Right kidney (tissue), 9 donors: ENCODE results near the gene MOB3A.
"Not testable (repeated sequence)": the region's sequence is repeated elsewhere in the genome, so short reads cannot be mapped to it uniquely, and the experiment has no call there.

ENCODE experiments used
- DNase-seq: peaks from one replicate; pipeline ENCODE4 v3.0.0-alpha.2; 2016
- long read RNA-seq, 8 donors: transcript quantifications; one replicate each; lab custom pipeline, GENCODE V29; 2026

The MOB3A gene
- long read RNA-seq, donor 1, transcript MOB3A-201 (5 exons, 3,391 nt), result major isoform, 8 of 8 reads
- long read RNA-seq, donor 1, partial matches to known transcripts, result 0 of 8 reads
- long read RNA-seq, donor 1, other reads (novel, unspliced or antisense), result 0 of 8 reads
- long read RNA-seq, donor 2, partial matches to known transcripts, result 0 of 4 reads
- long read RNA-seq, donor 2, other reads (novel, unspliced or antisense), result 0 of 4 reads
- long read RNA-seq, donor 3, transcript MOB3A-201 (5 exons, 3,391 nt), result major isoform, 7 of 7 reads
- long read RNA-seq, donor 3, partial matches to known transcripts, result 0 of 7 reads
- long read RNA-seq, donor 3, other reads (novel, unspliced or antisense), result 0 of 7 reads
- long read RNA-seq, donor 4, partial matches to known transcripts, result 0 of 6 reads
- long read RNA-seq, donor 4, other reads (novel, unspliced or antisense), result 0 of 6 reads
- long read RNA-seq, donor 5, transcript MOB3A-201 (5 exons, 3,391 nt), result major isoform, 6 of 6 reads
- long read RNA-seq, donor 5, partial matches to known transcripts, result 0 of 6 reads
- long read RNA-seq, donor 5, other reads (novel, unspliced or antisense), result 0 of 6 reads
- long read RNA-seq, donor 6, transcript MOB3A-201 (5 exons, 3,391 nt), result major isoform, 6 of 8 reads
- long read RNA-seq, donor 6, partial matches to known transcripts, result 0 of 8 reads
- long read RNA-seq, donor 6, other reads (novel, unspliced or antisense), result 0 of 8 reads
- long read RNA-seq, donor 7, result 0 reads
- long read RNA-seq, donor 8, transcript MOB3A-201 (5 exons, 3,391 nt), result major isoform, 6 of 7 reads
- long read RNA-seq, donor 8, partial matches to known transcripts, result 0 of 7 reads
- long read RNA-seq, donor 8, other reads (novel, unspliced or antisense), result 0 of 7 reads

DNA sequence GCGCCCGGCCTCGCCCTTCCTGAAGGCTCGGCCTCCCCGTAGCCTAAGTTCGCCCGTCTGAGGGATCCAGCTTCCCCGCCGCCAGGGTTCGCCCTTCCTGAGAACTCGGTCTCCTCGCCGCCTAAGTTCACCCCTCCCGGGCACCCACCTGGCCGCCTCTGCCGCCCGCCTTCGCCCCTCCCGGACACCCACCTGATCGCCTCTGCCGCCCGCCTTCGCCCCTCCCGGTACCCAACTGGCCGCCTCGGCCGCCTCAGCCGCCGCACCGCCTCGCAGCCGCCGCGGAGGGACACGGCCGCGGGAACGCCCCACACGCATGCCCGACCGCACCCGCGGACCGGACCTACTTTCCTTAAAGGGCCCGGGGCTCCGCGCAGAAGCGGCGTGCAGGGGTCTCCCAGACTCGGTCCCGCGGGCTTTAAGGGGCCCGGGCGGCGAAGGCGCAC, at the start of gene MOB3A:
TSS of gene MOB3A (minus strand) at position 293 of the 446 bp plus-strand sequence. CDS start 17,766 bp downstream, outside the sequence.
- DNase-seq, result no peak

DNA sequence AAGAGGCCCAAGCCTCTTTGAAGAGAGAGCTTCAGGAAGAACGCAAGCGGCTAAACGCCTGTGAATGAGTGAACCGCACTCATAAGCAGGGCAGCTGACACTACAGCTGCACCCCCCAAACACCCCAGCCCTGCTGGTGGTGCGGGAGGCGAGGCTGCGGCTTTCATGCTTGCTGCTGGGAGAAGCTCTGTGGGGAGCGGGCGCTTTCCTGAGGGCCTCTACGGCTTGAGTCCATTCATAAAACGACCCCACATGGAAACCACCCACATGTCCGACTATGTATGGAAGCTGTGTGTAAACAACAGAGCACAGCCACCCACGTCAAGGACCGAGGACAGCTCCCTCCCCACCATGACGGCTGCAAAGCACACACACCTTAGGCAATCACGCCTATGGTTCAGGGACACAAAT, 49.7 kb upstream of the MOB3A start:
- no peak for DNase-seq

DNA sequence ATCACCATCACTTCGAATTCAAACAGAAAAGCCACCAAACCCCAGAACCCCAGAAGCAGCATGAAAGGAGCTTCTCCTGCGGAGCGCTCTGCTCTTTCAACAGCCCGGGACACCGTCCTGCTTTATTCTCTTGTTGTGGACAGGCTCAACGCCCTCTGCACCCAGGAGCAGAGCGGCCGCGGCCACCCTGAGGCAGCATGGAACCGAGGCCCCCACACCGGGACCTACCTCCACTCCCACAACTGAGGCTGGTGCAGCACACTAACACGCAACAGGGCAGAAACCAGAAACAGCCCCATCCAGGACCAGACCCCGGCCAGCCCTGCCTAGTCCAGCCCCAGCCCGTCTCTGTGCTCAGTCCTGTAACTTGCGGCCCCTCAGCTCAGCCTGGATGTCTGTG, 48.1 kb upstream of the MOB3A start:
- no peak for DNase-seq

DNA sequence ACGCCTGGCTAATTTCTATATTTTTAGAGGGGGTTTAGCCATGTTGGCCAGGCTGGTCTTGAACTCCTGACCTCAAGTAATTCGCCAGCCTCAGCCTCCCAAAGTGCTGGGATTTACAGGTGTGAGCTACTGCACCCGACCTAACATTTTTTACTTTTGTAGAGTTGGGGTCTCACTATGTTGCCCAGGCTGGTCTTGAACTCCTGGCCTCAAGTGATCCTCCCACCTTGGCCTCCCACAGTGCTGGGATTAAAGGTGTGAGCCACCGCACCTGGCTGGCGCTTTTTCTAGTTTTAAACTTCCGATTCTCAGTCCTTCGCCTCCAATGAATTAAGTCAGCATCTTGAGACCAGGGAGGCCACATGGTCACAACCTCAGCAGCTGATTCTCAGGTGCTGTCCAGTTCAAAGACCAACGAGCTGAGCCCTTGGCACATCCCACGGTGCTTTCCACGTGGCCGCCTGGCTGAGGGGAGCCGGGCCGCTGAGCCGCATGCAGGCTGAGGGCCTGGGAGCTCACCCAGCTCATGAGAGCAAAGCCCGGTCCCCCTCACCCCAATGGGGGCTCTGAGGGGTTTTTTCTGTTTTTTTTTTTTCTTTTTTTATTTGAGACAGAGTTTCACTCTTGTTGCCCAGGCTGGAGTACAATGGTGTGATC, 46.2 kb upstream of the MOB3A start:
- DNase-seq, result no peak

DNA sequence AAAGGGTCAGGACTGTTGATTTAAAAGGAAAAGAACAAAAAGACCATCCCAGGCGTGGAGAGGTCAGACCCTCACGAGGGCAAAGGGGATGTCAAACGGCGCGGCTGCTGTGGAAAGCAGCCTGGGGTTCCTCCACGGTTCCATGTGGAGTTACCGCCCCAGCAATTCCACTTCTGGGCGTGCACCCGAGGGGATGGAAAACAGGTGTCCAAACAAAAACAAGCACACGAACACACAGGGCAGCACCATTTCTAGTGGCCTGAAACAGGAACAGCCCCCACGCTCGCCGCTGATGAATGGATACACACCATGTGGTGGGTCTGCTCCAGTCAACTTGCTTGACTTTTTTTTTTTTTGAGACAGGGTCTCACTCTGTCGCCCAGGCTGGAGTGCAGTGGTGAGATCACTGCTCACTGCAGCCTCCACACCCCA, 44.0 kb upstream of the MOB3A start:
- DNase-seq, result peak; percentile 47

DNA sequence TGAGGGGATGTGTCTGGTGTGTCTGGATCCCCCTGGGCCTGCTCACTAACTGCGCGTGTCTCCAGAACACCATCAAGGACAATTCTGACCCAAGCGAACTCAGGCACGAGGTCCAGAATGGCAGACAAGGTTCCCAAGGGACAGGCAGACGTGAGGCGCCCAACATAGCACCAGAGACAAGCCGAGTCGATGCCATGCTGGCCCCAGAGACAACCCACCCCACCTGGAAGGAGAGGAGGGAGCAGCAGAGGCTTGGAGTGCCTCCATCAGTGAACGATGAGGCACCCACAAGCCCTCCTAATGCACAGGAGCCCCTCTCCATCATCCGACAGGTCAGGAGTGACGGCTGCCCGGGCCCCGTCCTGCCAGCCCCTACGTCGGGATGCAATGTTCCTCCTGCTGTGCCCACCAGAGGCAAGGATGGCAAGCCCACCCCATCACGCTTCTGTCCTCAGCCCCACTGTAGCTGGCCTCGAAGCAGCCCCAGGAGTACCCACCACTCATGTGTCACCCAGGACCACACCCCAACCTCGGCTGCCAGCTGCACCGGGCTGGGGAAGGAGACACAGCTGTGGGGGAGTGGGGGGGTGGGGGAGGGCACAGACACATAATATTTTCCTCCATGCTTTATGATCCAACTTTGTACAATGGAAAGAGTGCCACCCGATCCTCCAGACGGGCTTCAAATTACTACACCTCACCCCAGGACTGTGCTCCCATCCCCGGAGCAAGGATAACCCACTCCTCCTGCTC, 43.4 kb upstream of the MOB3A start:
- DNase-seq, result no peak

DNA sequence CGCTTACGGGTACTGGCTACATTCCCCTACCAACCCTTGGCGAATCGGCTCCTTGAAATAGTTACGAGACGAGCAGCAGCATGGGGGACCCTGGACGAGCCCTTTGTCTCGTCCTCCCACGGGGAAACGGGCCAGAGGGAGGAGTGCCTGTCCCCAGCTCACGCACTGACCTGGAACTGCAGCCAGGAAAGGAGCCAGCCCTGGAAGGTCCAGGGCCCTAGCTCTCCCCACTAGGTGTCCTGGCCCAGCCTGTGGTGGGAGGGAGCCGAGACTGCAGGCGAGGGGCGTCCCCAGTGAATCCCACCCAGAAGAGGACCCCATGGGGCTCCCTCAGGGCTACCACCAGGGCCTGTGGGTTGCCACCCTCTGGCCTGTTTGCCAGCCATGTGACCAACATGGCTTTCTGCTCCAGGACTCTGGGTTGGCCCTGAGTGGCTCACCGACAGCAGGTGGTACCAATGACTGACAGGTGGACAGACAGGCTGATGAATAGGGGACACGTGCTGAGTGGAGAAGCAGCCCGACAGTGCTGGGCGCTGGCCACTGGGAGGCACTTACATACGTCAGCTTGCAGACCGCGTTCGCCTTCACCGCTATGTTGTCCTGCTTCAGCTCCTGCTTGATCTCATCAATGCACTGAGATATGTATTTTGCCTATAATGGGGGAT, 42.1 kb upstream of the MOB3A start:
- no peak for DNase-seq

DNA sequence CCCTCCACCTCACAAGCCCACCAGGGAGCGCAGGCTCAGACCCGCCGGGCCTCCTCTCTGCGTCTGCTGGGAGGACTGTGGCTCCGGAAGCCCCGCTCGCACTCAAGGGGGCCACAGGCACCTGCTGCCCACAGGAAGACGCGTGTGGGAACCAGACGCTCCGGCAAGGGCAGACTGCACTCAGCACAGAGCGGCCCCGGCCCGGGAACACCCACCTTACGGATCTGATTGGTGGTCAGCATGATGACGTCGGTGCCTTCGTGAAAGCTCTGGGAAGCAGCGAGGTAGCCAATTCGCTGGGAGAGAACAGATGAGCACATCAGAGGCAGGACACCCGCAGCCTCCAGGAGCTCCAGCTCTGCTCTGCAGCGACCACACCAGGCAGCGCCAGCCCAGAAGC, 40.7 kb upstream of the MOB3A start:
- DNase-seq, result no peak

DNA sequence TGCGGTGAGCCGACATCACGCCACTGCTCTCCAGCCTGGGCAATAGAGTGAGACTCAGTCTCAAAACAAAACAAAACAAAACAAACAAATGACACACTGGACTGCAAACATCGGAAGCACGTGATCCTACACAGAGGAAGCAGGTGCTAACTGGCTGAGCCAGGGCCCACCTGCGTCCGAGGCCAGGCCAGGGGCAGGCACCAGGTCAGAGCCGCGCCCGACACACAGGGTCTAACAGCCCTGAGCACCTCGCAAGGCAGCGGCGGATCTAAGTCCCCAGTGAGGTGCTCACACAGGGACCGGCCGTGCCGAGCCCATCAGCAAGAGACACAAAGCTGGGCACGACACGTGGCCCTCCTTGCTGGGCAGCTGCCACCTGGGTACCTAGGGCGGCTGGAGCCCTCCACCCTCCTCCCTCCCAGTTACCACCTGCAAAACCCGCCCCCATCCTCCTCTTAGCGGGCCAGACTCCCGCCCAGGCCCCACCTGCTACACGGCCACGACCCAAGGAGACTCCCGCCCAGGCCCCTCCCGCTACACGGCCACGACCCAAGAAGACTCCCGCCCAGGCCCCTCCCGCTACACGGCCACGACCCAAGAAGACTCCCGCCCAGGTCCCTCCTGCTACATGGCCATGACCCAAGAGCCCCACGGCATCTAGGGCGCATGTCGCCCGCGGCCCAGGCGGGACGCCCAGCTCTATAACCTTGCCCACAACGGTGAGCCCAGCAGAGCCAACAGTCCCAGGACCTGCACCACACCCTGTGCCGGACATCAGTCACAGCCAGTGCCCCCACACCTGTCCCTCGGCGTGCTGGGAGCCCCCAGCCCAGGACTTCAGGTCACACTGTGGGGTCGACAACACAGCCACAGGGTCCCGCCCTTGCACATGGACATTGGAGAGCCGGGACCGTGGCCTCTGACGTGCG, 39.6 kb upstream of the MOB3A start:
- no peak for DNase-seq

DNA sequence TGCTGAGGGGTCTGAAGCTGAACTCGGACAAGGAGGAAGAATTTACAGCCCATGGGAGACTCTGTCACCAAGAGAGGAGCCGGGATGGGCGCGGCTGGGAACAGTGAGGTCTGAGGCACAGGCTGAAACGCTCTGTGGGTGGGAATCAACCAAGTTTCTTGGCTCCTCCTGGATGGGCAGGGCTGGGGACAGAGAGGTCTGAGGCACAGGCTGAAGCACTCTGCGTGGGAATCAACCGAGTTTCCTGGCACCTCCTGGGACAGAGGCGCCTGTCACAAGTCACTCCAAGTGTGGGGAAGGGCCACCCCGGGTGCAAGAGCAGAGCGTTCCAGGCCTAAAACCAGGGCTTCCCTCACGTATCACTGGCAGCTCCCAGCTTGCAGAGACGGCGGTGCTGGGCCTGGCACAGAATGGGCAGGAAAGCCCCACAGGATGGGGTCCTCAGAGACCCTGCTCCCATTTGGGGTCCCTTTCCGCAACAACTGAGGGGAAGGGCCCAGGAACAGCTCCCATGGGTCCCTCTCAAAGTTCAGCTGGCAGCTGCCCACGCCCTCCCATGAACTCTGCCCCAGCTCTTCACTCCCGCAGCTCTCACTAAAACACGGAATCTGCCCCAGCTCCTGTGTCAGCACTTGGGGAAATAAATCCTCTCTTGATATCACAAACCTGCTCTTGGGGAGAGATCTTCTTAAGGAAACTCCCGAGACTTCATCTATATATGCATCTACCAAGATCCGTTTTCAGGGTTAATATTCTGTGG, 36.8 kb upstream of the MOB3A start:
- no peak for DNase-seq

DNA sequence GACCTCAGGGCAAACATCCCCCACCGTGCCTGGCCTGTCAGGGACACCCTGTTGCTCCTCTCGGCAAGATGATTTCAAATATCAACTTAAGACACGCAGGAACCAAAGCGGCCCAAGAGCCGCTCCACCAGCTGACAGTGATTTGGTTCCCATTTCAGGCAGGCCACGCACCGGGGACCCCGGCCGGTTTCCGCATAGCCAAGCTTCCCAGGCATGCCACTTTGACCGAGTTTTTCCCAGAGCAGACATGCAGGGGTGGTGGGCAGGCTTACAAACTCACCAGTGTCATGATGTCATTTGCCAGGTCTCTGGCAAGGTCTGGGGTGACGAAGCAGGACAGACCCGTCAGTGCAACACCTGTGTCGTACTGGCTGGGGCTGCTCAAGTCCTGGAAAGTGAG, 36.1 kb upstream of the MOB3A start:
- no peak for DNase-seq

DNA sequence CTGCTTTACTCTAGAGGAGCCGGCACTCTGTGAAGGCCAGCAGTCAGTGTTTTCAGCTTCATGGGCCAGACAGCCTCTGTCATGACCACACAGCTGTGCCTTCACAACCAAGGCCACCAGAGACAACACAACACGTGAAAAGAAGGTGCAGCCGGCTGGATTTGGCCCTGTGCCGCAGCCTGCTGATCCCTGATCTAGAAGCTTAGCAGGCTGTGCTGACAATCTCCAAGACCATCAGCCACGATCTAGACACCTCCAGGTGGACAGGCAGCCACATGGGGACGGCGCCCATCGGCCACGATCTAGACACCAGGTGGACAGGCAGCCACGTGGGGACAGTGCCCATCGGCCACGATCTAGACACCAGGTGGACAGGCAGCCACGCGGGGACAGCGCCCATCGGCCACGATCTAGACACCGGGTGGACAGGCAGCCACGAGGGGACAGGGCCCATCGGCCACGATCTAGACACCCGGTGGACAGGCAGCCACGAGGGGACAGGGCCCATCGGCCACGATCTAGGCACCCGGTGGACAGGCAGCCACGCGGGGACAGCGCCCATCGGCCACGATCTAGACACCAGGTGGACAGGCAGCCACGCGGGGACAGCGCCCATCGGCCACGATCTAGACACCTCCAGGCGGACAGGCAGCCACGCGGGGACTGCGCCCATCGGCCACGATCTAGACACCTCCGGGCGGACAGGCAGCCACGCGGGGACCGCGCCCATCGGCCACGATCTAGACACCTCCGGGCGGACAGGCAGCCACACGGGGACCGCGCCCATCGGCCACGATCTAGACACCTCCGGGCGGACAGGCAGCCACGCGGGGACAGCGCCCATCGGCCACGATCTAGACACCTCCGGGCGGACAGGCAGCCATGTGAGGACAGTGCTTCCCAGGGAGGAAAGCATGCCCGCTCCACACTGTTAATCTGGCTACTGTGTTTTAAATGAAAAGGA, 35.2 kb upstream of the MOB3A start:
- not testable (repeated sequence) for DNase-seq

DNA sequence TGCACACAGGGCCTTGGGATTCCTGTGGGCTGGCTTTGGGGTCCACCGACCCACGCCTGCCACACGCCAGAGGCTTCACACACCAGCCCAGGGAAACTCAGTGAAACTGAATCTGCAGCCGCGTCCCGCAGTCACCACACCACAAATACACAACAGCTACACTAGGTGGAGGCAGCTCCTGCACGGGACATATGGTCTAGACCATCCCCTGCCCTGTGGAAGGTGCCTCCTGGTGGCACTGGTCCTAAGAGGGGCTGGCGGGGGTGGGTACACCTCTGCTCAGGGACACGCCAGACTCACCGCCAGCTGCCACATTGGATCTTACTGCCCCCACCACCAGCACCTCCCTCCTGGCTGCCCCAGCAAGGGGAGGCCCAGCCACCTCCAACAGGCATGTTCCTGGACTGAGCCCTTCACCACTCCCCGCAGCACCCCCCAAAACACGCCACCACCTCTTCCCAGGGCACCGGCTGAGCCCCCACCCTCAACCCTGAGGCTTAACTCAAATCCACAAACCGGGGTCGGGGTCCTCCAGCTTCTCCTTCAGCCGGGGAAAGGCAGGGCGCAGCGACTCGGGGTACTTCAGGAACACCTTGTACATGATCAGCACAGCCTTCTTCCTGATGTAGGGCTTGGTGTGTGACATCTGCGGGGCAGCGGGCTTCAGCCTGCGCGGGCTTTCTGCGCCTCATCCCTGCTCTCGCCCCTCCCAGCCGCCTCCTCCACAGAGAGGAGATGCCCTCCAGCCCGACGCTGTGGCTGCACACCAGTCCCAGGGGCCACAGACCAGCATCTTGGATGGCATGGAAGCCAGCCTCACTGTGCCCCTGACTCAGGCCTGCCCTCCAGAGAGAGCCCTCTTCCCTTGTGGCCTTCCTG, 34.0 kb upstream of the MOB3A start:
- no peak for DNase-seq

DNA sequence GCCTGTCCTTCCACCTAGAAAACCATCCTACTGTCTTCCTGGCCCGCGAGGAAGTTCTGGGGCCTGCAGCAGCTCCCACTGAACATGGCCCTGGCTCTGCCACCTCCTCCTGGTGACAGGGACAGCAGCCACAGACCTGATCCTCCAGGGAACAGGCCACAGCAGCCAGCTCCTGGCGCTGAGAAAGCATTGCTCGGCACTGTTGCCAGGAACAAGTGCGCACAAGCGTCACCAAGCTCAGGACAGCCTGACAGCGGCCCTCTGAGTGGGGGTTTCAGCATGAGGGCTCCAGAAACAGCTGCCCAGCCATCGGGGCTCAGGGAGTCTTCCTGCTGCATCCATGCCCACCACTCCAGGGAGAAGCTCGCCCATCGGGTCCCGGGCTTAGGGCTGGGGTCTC, 33.4 kb upstream of the MOB3A start:
- no peak for DNase-seq

DNA sequence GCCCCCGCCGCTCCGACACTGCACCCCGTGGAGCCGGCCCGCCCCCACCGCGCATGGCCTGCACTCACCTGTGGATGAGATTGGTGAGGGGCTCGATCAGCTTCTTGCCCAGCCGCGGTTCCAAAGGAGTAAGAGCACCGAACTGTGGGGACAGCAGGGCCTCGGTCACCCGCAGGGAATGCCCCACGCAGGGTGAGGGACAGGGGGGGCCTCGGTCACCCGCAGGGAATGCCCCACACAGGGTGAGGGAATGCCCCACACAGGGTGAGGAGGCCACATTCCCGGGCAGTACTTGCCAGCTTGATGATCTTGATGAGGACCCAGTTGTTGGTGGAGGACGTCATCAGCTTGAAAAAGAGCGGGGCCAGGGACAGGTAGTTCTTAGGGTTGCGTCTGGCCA, 32.9 kb upstream of the MOB3A start:
- no peak for DNase-seq

DNA sequence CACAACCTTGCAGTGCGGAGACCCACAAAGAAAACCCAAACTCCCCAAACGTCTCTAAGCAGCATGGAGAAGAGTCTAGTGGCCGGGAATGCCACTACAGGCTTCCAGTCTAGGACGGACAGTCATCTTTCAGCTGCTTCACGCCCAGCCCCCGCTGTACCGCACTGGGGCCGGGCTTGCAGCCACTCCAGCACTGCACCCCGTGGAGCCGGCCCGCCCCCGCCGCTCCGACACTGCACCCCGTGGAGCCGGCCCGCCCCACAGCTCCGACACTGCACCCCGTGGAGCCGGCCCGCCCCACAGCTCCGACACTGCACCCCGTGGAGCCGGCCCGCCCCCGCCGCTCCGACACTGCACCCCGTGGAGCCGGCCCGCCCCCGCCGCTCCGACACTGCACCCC, 32.1 kb upstream of the MOB3A start:
- DNase-seq, result not testable (repeated sequence)

DNA sequence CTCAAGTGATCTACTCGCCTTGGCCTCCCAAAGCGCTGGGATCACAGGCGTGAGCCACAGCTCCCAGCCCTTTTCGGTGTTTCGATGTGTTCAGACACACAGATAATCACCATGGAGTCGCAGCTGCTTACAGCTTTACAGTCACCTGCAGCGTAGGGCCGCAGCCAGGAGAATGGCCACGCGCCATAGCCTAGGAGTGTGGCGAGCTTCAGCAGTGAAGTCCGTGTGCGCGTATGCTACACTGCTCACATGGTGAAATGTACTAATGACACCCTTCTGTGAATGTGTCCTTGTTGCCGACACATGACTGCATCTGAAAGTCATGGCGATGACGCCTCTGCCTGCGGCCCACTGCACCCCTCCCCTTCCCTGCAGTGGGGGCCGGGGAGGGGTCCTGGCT, 31.6 kb upstream of the MOB3A start:
- no peak for DNase-seq
